ENCODE measurements around the gene RECQL5. TPM values are rescaled to one million over a fixed set of nuclear protein-coding genes. Genes with fewer than 3 reads are reported as not detected.

RECQL5 gene
- total RNA-seq, 1 experiment from 2014 or later: 40.0 TPM

DNA sequence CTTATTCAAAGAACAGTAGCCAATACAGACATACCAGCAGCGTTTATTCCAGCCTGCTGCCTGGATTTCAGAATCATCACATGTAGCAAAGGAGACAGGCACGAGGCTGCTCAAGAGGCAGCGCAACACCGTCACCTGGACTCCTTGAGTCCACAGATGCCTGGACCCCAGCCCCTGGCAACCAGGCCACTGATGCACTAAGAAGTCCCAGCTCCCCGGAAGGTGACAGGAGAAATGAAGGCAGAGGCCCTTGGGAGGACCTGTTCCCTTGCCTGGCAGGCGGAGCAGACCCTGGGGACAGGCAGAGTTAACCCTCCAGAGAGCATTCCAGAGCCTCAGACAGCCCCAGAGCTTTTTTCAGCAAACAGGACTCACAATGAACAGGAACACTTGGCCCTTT lies 17.3 kb downstream of the RECQL5 start:
- no peak for DNase-seq
- Mint-ChIP-seq H3K4me1 (peaks cover 10 to 16% of the 10 kb centered on the region in 2 experiments; a peak in 3 of 4 replicates), H3K27me3 (ENCODE audit: low read depth) (no peaks in the 10 kb centered on the region), H3K9me3 (no peaks in the 10 kb centered on the region), H3K4me3 (no peak overlapping the region), H3K36me3 (ENCODE audit: insufficient read depth in 1 of 3, low read depth in 3 of 3) (peaks cover 13 to 43% (median 42%) of the 10 kb centered on the region in 3 experiments; a peak in 6 of 7 replicates), H3K27ac (no peak overlapping the region)
- H2BK5ac ChIP-seq (ENCODE audit: insufficient read length, low read length): no peak overlapping the region
- no peaks in the 10 kb centered on the region for H3K27me3 ChIP-seq (ENCODE audit: insufficient read depth, low read length)
- no peaks in the 10 kb centered on the region for H3K79me2 ChIP-seq (ENCODE audit: insufficient read depth, low read length)
- no peaks in the 10 kb centered on the region for H3K79me1 ChIP-seq (ENCODE audit: insufficient read depth, low read depth, low read length, poor library complexity, severe bottlenecking)
- no peaks in the 10 kb centered on the region for H3K23me2 ChIP-seq (ENCODE audit: insufficient read length, low read depth, low read length, poor library complexity, severe bottlenecking)
- no peak overlapping the region for H3K27ac ChIP-seq (ENCODE audit: insufficient read length, low read depth, low read length)
- H3K14ac ChIP-seq (ENCODE audit: insufficient read depth, low read length): no peak overlapping the region
- H3K56ac ChIP-seq (ENCODE audit: insufficient read length, low read depth, low read length): no peak overlapping the region
- H3T11ph ChIP-seq (ENCODE audit: low read length): no peak overlapping the region
- no peak overlapping the region for H3K4me2 ChIP-seq (ENCODE audit: insufficient read depth, insufficient read length, low read length)
- no peak overlapping the region for H4K91ac ChIP-seq (ENCODE audit: insufficient read length, low read depth, low read length)
- no peak overlapping the region for H2BK120ac ChIP-seq (ENCODE audit: low read depth, low read length, poor library complexity, severe bottlenecking)
- H2BK12ac ChIP-seq (ENCODE audit: insufficient read length, low read depth, low read length): no peak overlapping the region
- H3K9me3 ChIP-seq (ENCODE audit: control insufficient read depth, low read depth, low read length): no peaks in the 10 kb centered on the region
- H2AK5ac ChIP-seq (ENCODE audit: insufficient read length, low read length): no peak overlapping the region
- WGBS (ENCODE audit: extremely low coverage, insufficient read length, low lambda C conversion rate): no CpG with 5 or more reads among the region's 6 CpGs
- H4K5ac ChIP-seq (ENCODE audit: insufficient read length, low read depth, low read length): no peak overlapping the region
- no peak overlapping the region for H3K23ac ChIP-seq (ENCODE audit: insufficient read length, low read depth, low read length)
- TF ChIP-seq, protein P1, sequence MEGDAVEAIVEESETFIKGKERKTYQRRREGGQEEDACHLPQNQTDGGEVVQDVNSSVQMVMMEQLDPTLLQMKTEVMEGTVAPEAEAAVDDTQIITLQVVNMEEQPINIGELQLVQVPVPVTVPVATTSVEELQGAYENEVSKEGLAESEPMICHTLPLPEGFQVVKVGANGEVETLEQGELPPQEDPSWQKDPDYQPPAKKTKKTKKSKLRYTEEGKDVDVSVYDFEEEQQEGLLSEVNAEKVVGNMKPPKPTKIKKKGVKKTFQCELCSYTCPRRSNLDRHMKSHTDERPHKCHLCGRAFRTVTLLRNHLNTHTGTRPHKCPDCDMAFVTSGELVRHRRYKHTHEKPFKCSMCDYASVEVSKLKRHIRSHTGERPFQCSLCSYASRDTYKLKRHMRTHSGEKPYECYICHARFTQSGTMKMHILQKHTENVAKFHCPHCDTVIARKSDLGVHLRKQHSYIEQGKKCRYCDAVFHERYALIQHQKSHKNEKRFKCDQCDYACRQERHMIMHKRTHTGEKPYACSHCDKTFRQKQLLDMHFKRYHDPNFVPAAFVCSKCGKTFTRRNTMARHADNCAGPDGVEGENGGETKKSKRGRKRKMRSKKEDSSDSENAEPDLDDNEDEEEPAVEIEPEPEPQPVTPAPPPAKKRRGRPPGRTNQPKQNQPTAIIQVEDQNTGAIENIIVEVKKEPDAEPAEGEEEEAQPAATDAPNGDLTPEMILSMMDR (conservative IDR thresholded peaks at IDR 0.05): no peak
- no peaks in the 10 kb centered on the region for H4K20me1 ChIP-seq (ENCODE audit: control insufficient read depth, insufficient read depth, insufficient read length)
- H4K8ac ChIP-seq (replicated peaks; ENCODE audit: insufficient read length, low read depth, low read length): no peak overlapping the region
- H2BK20ac ChIP-seq (ENCODE audit: low read depth, low read length, poor library complexity, severe bottlenecking): no peak overlapping the region
- no peak overlapping the region for H3K18ac ChIP-seq (ENCODE audit: insufficient read length, low read depth, low read length)
- H3K4ac ChIP-seq (ENCODE audit: low read depth, low read length): no peak overlapping the region
- H2AFZ ChIP-seq (ENCODE audit: low read length): no peak overlapping the region
- no peak overlapping the region for H2BK15ac ChIP-seq (ENCODE audit: low read depth, low read length)
- no peaks in the 10 kb centered on the region for H3K4me1 ChIP-seq (ENCODE audit: insufficient read depth, low read length)
- no peak overlapping the region for H3K9ac ChIP-seq (ENCODE audit: extremely low read depth, insufficient read length, low read length)

Data from H9 (cell line).